SK-N-SH treated with all-trans-retinoic acid at 6 μM for 48 hours (cell line): ENCODE data around the gene CUTA.

ENCODE experiments used
- ATAC-seq: fragments of 200-7000 bp; cut with Tn5 transposase; 3 replicates; pipeline ENCODE4 v1.9.1; 2020; ENCODE audit warnings: mild to moderate bottlenecking, moderate library complexity
- ARNTL ChIP-seq: fragments of 450-650 bp; formaldehyde crosslinking; IDR thresholded peaks from 2 replicates; pipeline ENCODE4 v1.5.0; 2020; ENCODE audit warnings: low read depth, mild to moderate bottlenecking, moderate library complexity, borderline replicate concordance
- BACH2 ChIP-seq: fragments of 250-450 bp; sonication (Bioruptor Pico); IDR thresholded peaks from 2 replicates; pipeline ENCODE4 v1.9.0; 2021; ENCODE audit warnings: mild to moderate bottlenecking, borderline replicate concordance
- CREB5 ChIP-seq: fragments of 250-450 bp; sonication (Bioruptor Pico); IDR thresholded peaks from 2 replicates; pipeline ENCODE4 v1.5.1; 2020; ENCODE audit warnings: low read depth, mild to moderate bottlenecking, moderate library complexity
- CSDC2 ChIP-seq: fragments of 250-450 bp; sonication (Bioruptor Pico); IDR thresholded peaks from 2 replicates; pipeline ENCODE4 v1.5.0; 2020; ENCODE audit warnings: mild to moderate bottlenecking, moderate library complexity
- CSRNP3 ChIP-seq: fragments of 250-450 bp; sonication (Bioruptor Pico); IDR thresholded peaks from 2 replicates; pipeline ENCODE4 v1.5.1; 2021; ENCODE audit warnings: mild to moderate bottlenecking, moderate library complexity
- ESRRG ChIP-seq: fragments of 250-450 bp; sonication (Bioruptor Pico); IDR thresholded peaks from 2 replicates; pipeline ENCODE4 v1.6.1; 2021; ENCODE audit warnings: mild to moderate bottlenecking
- GLIS3 ChIP-seq: fragments of 250-450 bp; sonication (Bioruptor Pico); IDR thresholded peaks from 2 replicates; pipeline ENCODE4 v1.5.0; 2020; ENCODE audit warnings: mild to moderate bottlenecking, moderate library complexity
- ISL1 ChIP-seq: fragments of 250-450 bp; sonication (Bioruptor Pico); IDR thresholded peaks from 2 replicates; pipeline ENCODE4 v2.1.2; 2022; ENCODE audit warnings: mild to moderate bottlenecking, moderate library complexity
- OSR1 ChIP-seq: fragments of 250-450 bp; sonication (Bioruptor Pico); IDR thresholded peaks from 2 replicates; pipeline ENCODE4 v1.8.0; 2022; ENCODE audit warnings: moderate library complexity, mild to moderate bottlenecking, inconsistent platforms
- PATZ1 ChIP-seq: fragments of 250-450 bp; sonication (Bioruptor Pico); IDR thresholded peaks from 2 replicates; pipeline ENCODE4 v1.8.0; 2020; ENCODE audit warnings: mild to moderate bottlenecking, moderate library complexity, borderline replicate concordance
- POU6F1 ChIP-seq: fragments of 250-450 bp; sonication (Bioruptor Pico); IDR thresholded peaks from 2 replicates; pipeline ENCODE4 v1.8.0; 2021; ENCODE audit warnings: low read depth, mild to moderate bottlenecking, moderate library complexity, borderline replicate concordance
- PPARA ChIP-seq: fragments of 250-450 bp; sonication (Bioruptor Pico); IDR thresholded peaks from 2 replicates; pipeline ENCODE4 v1.5.0; 2020; ENCODE audit warnings: mild to moderate bottlenecking, borderline replicate concordance
- RARB ChIP-seq: fragments of 250-450 bp; sonication (Bioruptor Pico); IDR thresholded peaks from 2 replicates; pipeline ENCODE4 v1.8.0; 2021; ENCODE audit warnings: mild to moderate bottlenecking, moderate library complexity
- SNAI2 ChIP-seq: fragments of 250-450 bp; sonication (Bioruptor Pico); IDR thresholded peaks from 2 replicates; pipeline ENCODE4 v1.5.0; 2020; ENCODE audit warnings: mild to moderate bottlenecking, moderate library complexity
- TCF4 ChIP-seq: fragments of 250-450 bp; sonication (Bioruptor Pico); IDR thresholded peaks from 2 replicates; pipeline ENCODE4 v1.8.0; 2021; ENCODE audit warnings: mild to moderate bottlenecking, moderate library complexity, borderline replicate concordance
- TOX ChIP-seq: fragments of 250-450 bp; sonication (Bioruptor Pico); IDR thresholded peaks from 2 replicates; pipeline ENCODE4 v1.8.0; 2021; ENCODE audit warnings: mild to moderate bottlenecking, moderate library complexity, borderline replicate concordance
- TSHZ2 ChIP-seq: fragments of 250-450 bp; sonication (Bioruptor Pico); IDR thresholded peaks from 2 replicates; pipeline ENCODE4 v1.5.0; 2020; ENCODE audit warnings: mild to moderate bottlenecking, moderate library complexity
- ZC3H10 ChIP-seq: fragments of 250-450 bp; sonication (Bioruptor Pico); IDR thresholded peaks from 2 replicates; pipeline ENCODE4 v1.5.1; 2021; ENCODE audit warnings: mild to moderate bottlenecking, moderate library complexity
- ZFP3 ChIP-seq: fragments of 250-450 bp; sonication (Bioruptor Pico); IDR thresholded peaks from 2 replicates; pipeline ENCODE4 v1.5.0; 2020; ENCODE audit warnings: mild to moderate bottlenecking, moderate library complexity
- ZFP30 ChIP-seq: fragments of 450-650 bp; formaldehyde crosslinking; IDR thresholded peaks from 2 replicates; pipeline ENCODE4 v1.5.0; 2022; ENCODE audit warnings: mild to moderate bottlenecking, moderate library complexity
- ZNF70 ChIP-seq: fragments of 450-650 bp; formaldehyde crosslinking; IDR thresholded peaks from 2 replicates; pipeline ENCODE4 v1.5.0; 2020; ENCODE audit warnings: mild to moderate bottlenecking, moderate library complexity
- ZNF8 ChIP-seq: fragments of 450-650 bp; formaldehyde crosslinking; IDR thresholded peaks from 2 replicates; pipeline ENCODE4 v1.5.0; 2020; ENCODE audit warnings: mild to moderate bottlenecking, moderate library complexity

Gene CUTA

DNA sequence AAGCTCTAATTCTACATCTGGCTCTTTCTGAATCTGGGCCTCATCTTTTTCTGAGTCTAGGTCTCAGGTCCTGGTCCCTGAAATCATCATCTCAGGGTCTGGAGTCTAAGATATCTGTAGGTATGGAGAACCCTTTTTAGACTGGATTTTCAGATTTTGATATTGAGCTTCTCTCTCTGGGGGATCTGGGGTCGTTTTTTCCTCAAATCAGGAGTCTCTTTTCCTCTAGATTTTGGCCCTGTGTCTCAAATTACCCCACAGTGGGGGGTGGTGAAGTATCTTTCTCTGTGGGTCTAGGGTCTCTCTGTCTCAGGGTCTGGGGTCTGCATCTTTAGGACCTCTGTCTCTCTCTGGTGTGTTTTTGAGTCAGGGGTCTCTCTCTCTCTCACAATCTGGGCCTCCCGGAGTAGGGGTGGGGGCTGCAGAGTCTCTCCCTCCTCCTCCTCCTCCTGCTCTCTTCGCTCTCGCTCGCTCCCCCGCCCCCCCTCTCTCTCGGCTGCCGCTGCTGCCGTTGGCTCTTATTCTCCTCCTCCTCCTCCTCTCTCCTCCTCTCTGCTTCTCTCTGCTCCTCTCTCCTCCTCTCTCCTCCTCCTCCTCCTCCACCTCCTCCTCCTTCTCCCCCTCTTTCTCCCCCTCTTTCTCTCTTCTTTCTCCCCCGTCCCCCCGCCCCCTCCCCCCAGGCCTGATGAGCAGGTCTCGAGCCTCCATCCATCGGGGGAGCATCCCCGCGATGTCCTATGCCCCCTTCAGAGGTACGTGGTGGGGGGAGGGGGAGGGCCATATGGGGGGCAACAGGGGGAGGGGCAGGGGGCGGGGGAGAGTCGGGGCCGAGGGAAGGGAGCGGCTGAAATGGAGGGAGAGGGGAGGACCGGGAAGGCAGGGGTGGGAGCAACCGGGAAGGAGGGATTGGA, 1.9 kb upstream of the CUTA start, which contains the start of gene SYNGAP1:
SYNGAP1 (plus strand) TSS at position 486 of the 911 bp plus-strand sequence; CDS start at position 686, 200 bp downstream.
- no peak for ATAC-seq
- no peak for TF ChIP-seq CSRNP3
- TF ChIP-seq ESRRG (CRISPR knock-in tag), result no peak
- no peak for TF ChIP-seq CSDC2 (CRISPR knock-in tag)
- TF ChIP-seq TOX (CRISPR knock-in tag), result no peak
- no peak for TF ChIP-seq ZNF8
- no peak for TF ChIP-seq ZC3H10 (CRISPR knock-in tag)
- TF ChIP-seq OSR1 (CRISPR knock-in tag), result no peak
- TF ChIP-seq TSHZ2 (CRISPR knock-in tag), result no peak
- no peak for TF ChIP-seq PPARA (CRISPR knock-in tag)
- no peak for TF ChIP-seq ZFP30 (CRISPR knock-in tag)
- TF ChIP-seq RARB (CRISPR knock-in tag), result no peak
- no peak for TF ChIP-seq BACH2
- TF ChIP-seq ZFP3 (CRISPR knock-in tag), result no peak
- TF ChIP-seq ARNTL, result no peak
- no peak for TF ChIP-seq ISL1 (CRISPR knock-in tag)
- no peak for TF ChIP-seq TCF4
- TF ChIP-seq ZNF70 (CRISPR knock-in tag), result no peak
- TF ChIP-seq SNAI2 (CRISPR knock-in tag), result no peak
- no peak for TF ChIP-seq POU6F1 (CRISPR knock-in tag)
- TF ChIP-seq CREB5, result no peak

GRCh38 chr6:33418690-33419291, 884 bp upstream of the CUTA start:
- ATAC-seq, result no peak
- no peak for TF ChIP-seq OSR1 (CRISPR knock-in tag)
- no peak for TF ChIP-seq BACH2
- TF ChIP-seq ZNF8, result no peak
- no peak for TF ChIP-seq ARNTL
- no peak for TF ChIP-seq PPARA (CRISPR knock-in tag)
- TF ChIP-seq TSHZ2 (CRISPR knock-in tag), result no peak
- no peak for TF ChIP-seq ZNF70 (CRISPR knock-in tag)
- no peak for TF ChIP-seq RARB (CRISPR knock-in tag)
- TF ChIP-seq POU6F1 (CRISPR knock-in tag), result no peak
- no peak for TF ChIP-seq GLIS3 (CRISPR knock-in tag)
- TF ChIP-seq SNAI2 (CRISPR knock-in tag), result no peak
- no peak for TF ChIP-seq TOX (CRISPR knock-in tag)
- TF ChIP-seq PATZ1 (CRISPR knock-in tag), result no peak
- TF ChIP-seq ISL1 (CRISPR knock-in tag), result no peak
- TF ChIP-seq, all 23 proteins: peak for 0
